Heart right ventricle (tissue), 16 donors: ENCODE measurements around the gene POLA1. TPM values are rescaled to one million over a fixed set of nuclear protein-coding genes. Genes with fewer than 3 reads are reported as not detected.

ENCODE experiments used
- ATAC-seq, 8 donors: fragments of 200-7000 bp; cut with Tn5 transposase; one replicate each; pipeline ENCODE4 v1.9.1; 2020; ENCODE audit warnings: mild to moderate bottlenecking in 8 of 8, moderate library complexity in 8 of 8, moderate number of reproducible peaks in 1 of 8
- DNase-seq, 2 donors: peaks; one replicate each; pipeline ENCODE4 v3.0.0-alpha.2; 2020
- H3K27ac ChIP-seq, 10 donors: fragments of 200-600 bp; sonication (generic) in 2 of 10; one replicate each; pipeline versions ENCODE4 v1.5.0 to v1.8.0; 2020 to 2022; ENCODE audit warnings: mild to moderate bottlenecking in 3 of 10
- H3K27me3 ChIP-seq, 7 donors: fragments of 200-600 bp; one replicate each; pipeline ENCODE4 v1.8.0; 2021 to 2022; ENCODE audit warnings: mild to moderate bottlenecking in 2 of 7
- H3K36me3 ChIP-seq, 9 donors: fragments of 200-600 bp; sonication (generic) in 1 of 9; one replicate each; pipeline versions ENCODE4 v1.5.0 to v1.8.0; 2020 to 2022; ENCODE audit warnings: mild to moderate bottlenecking in 2 of 9
- H3K4me1 ChIP-seq, 9 donors: fragments of 200-600 bp; sonication (generic) in 1 of 9; one replicate each; pipeline versions ENCODE4 v1.5.0 to v1.8.0; 2020 to 2022; ENCODE audit warnings: mild to moderate bottlenecking in 4 of 9
- H3K4me3 ChIP-seq, 10 donors: fragments of 200-600 bp; sonication (generic) in 2 of 10; one replicate each; pipeline versions ENCODE4 v1.5.0 to v1.8.0; 2020 to 2022; ENCODE audit warnings: mild to moderate bottlenecking in 7 of 10, moderate library complexity in 2 of 10
- H3K9me3 ChIP-seq, 11 donors: fragments of 200-600 bp in 10 of 11; sonication (generic) in 2 of 11; one replicate each; pipeline versions ENCODE4 v1.5.0 to v1.8.0; 2013 to 2022; ENCODE audit warnings: mild to moderate bottlenecking in 2 of 11, control low read depth in 1 of 11, moderate library complexity in 1 of 11
- WGBS, 2 donors: extraction: QIAGEN DNeasy Blood & Tissue Kit; methylation state at CpG; one replicate each; pipeline ENCODE4 v1.1.7; 2013; ENCODE audit warnings: inconsistent platforms in 1 of 2; 5-methylcytosine and 5-hydroxymethylcytosine counted together
- intact Hi-C, 10 donors: fragments of 100-400 bp; cut with DNase I; formaldehyde crosslinking; loops; one replicate each; pipeline versions ENCODE4 v1.11.1 to v1.14.2; 2022
- polyA plus RNA-seq, 2 donors: library from polyadenylated mRNA; stranded (reverse); fragments of 200-250 nt; gene quantifications; one replicate each; pipeline ENCODE4 v1.2.3, GENCODE V29; 2013
- total RNA-seq, 10 donors: library from RNA; stranded (reverse); fragmentation: NEBNext Ultra II Directional in 3 of 10; extraction: Animal tissue kit (Norgen Biotek cat#: 25700) in 3 of 10; gene quantifications; one replicate each; pipeline versions ENCODE4 v1.2.1 to v1.2.4, GENCODE V29; 2021 to 2023
- TF ChIP-seq, protein P1 (sequence below), 9 donors: fragments of 200-600 bp; sonication (generic) in 2 of 9; IDR thresholded peaks; one replicate each; pipeline versions ENCODE4 v1.5.0 to v1.8.0; 2021 to 2022; ENCODE audit warnings: antibody characterized with exemption in 9 of 9, mild to moderate bottlenecking in 5 of 9, moderate library complexity in 1 of 9
- donor health status: Arrhythmogenic right ventricular cardiomyopathy.
- donor health status: ischemic (EF 13 %, LVEDD 7.1; RV severe dilation, severe dysfunction).
- donor health status: healthy with polysubstance abuse.
- donor health status: DM: no; HTN: yes; CAD: no.
- donor health status: DM: no; HTN: no; CAD: no.
- donor health status: ischemic (EF 25% LVEDD 6.9; RV normal size, moderate dysfunction).
- donor health status: ischemic (EF 25% LVEDD 5.7; RV mildly dilated, moderate dysfunction).
- donor health status: healthy.
- donor health status: DM: yes; HTN: yes; CAD: no.
- donor health status: Ischemic cardiomyopathy.
- donor health status: ischemic (EF 35%, LVEDD 5.7; RV mildly dilated, moderate dysfunction).
- donor health status: nonischemic (EF 11% LVEDD 7.7; RV severe dilation, severe dysfunction).
- donor health status: DM: yes; HTN: yes; CAD: no.
- donor health status: PGD.
- donor health status: ischemic (EF 29% LVEDD 5.4; RV normal size, mild dysfunction).
- donor health status: nonischemic (EF 23%, LVEDD 6.1; RV moderate dilation, normal function).

POLA1 gene
- total and polyA plus RNA-seq, 12 donors, result 2.6 to 8.5 (median 6.1) TPM

DNA sequence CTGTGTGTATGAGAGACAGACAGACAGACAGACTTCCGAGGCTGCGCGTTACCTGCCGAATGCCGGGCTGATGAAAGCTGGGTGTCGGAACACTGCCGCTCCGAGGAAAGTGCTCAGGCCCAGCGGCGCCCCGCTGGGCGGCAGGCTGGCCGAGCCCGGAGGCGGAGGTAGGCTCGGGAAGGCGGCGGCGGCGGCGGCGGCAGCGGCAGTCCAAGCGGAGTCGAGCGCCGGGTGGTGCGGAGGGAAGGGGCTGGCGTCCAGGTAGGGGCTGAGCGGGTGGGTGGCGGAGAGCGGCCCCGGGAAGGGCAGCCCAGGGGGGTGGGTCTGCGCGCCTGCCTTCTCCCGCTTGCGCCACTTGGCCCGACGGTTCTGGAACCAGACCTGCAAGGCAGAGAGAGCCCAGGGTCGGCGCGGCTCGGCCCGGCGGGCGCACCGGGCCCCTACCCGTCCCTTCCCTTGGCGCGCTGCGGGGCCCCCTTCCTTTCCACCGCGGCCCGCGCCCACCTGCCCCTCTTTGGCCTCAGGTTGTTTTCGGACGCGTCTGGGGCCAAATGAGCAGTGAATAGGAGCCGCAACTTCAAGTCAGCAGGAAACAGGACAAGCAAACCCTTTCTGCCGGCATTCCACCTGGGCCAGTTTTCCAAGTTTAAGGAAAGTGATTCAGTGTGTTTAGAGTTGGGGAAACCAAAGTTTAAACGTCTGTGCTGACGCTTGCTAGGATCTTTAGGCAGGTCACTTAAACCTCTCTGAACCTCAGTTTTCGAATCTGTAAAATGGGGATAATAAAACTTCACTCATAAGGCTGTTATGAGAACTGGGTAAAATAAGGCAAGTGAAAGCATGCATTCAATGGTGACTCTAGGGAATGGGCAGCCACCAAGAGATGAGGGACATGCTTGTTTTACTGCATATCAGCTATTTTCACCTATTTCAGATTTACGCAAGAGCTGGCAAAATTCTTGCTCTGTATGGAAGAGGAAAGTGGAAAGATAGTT, 313.6 kb downstream of the POLA1 start:
- H3K27ac ChIP-seq, result no peak overlapping the region
- 5% methylated on average over 28 to 64 of the region's 64 CpGs for WGBS, 2 donors
- no peak for ATAC-seq

DNA sequence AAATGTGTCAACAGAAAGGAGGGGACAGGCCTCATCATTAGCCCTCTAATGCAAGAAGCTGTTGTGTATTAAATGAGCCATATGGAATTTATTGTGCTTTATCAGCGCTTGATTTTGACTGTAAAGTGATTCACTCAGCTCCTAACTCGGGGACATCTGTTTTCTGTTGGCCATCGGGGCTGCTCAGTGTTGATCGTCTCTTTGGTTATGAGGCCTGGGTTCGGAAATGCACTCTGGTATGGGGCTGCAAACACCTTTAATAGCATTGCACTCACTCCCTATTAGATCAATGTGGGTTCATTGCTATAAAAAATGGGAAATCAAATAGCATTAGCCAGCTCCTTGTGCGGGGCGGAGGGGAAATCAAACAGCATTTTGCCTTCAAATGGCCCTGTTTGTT, 315.7 kb downstream of the POLA1 start:
- Histone ChIP-seq H3K27me3 (peaks cover 18 to 98% (median 92%) of the 10 kb centered on the region in 7 donors), H3K4me1 (peaks cover 0 to 28% (median 11%) of the 10 kb centered on the region in 9 donors), H3K36me3 (no peaks in the 10 kb centered on the region), H3K27ac (no peak overlapping the region), H3K9me3 (no peaks in the 10 kb centered on the region), H3K4me3 (no peak overlapping the region)
- WGBS, 2 donors, result 27 to 38% methylated on average over 7 of the region's 7 CpGs
- DNase-seq (no peak), ATAC-seq (no peak)
- intact Hi-C loops, result no loop called here
- TF ChIP-seq, protein P1, sequence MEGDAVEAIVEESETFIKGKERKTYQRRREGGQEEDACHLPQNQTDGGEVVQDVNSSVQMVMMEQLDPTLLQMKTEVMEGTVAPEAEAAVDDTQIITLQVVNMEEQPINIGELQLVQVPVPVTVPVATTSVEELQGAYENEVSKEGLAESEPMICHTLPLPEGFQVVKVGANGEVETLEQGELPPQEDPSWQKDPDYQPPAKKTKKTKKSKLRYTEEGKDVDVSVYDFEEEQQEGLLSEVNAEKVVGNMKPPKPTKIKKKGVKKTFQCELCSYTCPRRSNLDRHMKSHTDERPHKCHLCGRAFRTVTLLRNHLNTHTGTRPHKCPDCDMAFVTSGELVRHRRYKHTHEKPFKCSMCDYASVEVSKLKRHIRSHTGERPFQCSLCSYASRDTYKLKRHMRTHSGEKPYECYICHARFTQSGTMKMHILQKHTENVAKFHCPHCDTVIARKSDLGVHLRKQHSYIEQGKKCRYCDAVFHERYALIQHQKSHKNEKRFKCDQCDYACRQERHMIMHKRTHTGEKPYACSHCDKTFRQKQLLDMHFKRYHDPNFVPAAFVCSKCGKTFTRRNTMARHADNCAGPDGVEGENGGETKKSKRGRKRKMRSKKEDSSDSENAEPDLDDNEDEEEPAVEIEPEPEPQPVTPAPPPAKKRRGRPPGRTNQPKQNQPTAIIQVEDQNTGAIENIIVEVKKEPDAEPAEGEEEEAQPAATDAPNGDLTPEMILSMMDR (IDR thresholded peaks at IDR 0.05), result no peak

More for the DNA sequence above, 313.6 kb downstream of the POLA1 start:
- TF ChIP-seq, protein P1 (IDR thresholded peaks at IDR 0.05), result no peak
- intact Hi-C loops, result no loop called here
- Histone ChIP-seq H3K4me1 (peaks cover 0 to 30% (median 6%) of the 10 kb centered on the region in 9 donors), H3K4me3 (no peak overlapping the region), H3K27me3 (peaks cover 14 to 100% (median 87%) of the 10 kb centered on the region in 7 donors), H3K36me3 (no peaks in the 10 kb centered on the region), H3K9me3 (no peaks in the 10 kb centered on the region)
- no peak for DNase-seq

DNA sequence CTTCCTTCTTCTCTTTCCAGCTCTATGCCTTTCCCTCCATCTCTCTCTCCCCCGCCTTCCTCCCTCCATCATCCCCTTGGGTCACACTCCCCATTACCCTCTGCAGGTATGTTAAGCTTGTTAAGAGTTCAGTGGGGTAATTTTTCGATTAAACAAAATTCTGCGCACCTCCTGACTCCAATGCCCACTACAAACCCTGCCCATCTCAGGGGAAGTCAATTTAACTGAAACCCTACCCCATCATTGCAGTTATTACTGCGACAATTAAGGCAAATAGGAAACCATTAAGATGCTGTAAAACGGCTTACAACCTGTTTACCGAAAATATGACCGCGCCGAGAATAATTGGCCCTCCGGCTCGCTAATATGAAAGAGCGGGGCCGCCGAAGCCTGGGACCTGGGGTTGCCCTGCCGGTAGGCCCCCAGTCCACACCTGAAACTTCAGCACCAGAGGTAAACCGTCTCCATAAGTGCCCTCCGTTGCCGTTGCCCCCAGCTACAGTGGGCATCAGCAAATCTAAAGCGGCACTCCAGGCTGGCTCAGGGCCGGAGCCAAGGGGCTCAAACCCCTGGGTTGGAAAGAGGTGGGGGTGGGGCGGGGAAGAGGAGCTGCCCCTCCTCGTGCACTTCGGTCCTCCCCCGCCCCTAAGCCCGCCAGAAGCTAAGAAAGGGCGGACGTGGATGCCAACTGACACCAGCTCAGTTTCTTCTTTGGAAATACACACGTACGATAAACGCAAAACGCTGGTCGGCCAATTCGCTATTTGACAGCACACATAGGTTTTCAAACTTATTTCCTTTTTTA, 317.3 kb downstream of the POLA1 start:
- Histone ChIP-seq H3K4me3 (no peak overlapping the region), H3K9me3 (no peaks in the 10 kb centered on the region), H3K27ac (no peak overlapping the region), H3K27me3 (peaks cover 14 to 98% (median 92%) of the 10 kb centered on the region in 7 donors), H3K4me1 (peaks cover 0 to 22% (median 7%) of the 10 kb centered on the region in 9 donors), H3K36me3 (no peaks in the 10 kb centered on the region)
- DNase-seq, result no peak
- TF ChIP-seq, protein P1 (IDR thresholded peaks at IDR 0.05), result no peak
- 7 to 10% methylated on average over 33 of the region's 33 CpGs for WGBS, 2 donors
- ATAC-seq, result no peak
- intact Hi-C loops, result no loop called here
